GM19452 (cell line): ENCODE data around the gene ANXA2.
A peak's percentile ranks its signal among the peaks of the same experiment; 100 is the strongest.
"Not testable (repeated sequence)": the region's sequence is repeated elsewhere in the genome, so short reads cannot be mapped to it uniquely, and the experiment has no call there.

Source experiments
- ATAC-seq: cut with Tn5 transposase; IDR thresholded peaks from one replicate; pipeline ENCODE4 v1.9.1; 2021; ENCODE audit not compliant: unreplicated experiment

ANXA2 gene

GRCh38 chr15:60411774-60412425 is 14.1 kb upstream of the ANXA2 start:
- no peak for ATAC-seq

GRCh38 chr15:60410350-60410749 is 12.6 kb upstream of the ANXA2 start:
- not testable (repeated sequence) for ATAC-seq

- ATAC-seq = peak; percentile 75
Observed at GRCh38 chr15:60408463-60408981, 10.7 kb upstream of the ANXA2 start.

- no peak for ATAC-seq
Observed at GRCh38 chr15:60407415-60407805, 9.6 kb upstream of the ANXA2 start.

- no peak for ATAC-seq
Observed at GRCh38 chr15:60406513-60407414, 9.0 kb upstream of the ANXA2 start.

- no peak for ATAC-seq
Observed at GRCh38 chr15:60405399-60405798, 7.6 kb upstream of the ANXA2 start.

- ATAC-seq = not testable (repeated sequence)
Observed at GRCh38 chr15:60404351-60404750, 6.6 kb upstream of the ANXA2 start.

- no peak for ATAC-seq
Observed at GRCh38 chr15:60400944-60401343, 3.2 kb upstream of the ANXA2 start.

- ATAC-seq = no peak
Observed at GRCh38 chr15:60399931-60400330, 2.1 kb upstream of the ANXA2 start.

- no peak for ATAC-seq
Observed at GRCh38 chr15:60399246-60399915, 1.6 kb upstream of the ANXA2 start.

GRCh38 chr15:60396958-60397771 is 621 bp downstream of the ANXA2 start:
- ATAC-seq = peak; percentile 71

GRCh38 chr15:60396560-60396957 is 1.2 kb downstream of the ANXA2 start:
- ATAC-seq = no peak

- ATAC-seq = no peak
Observed at GRCh38 chr15:60396100-60396499, 1.7 kb downstream of the ANXA2 start.

GRCh38 chr15:60395276-60396011 is 2.3 kb downstream of the ANXA2 start:
- ATAC-seq = no peak

- ATAC-seq = no peak
Observed at GRCh38 chr15:60394689-60395097, 3.1 kb downstream of the ANXA2 start.

- no peak for ATAC-seq
Observed at GRCh38 chr15:60392986-60393790, 4.6 kb downstream of the ANXA2 start.

GRCh38 chr15:60392601-60392985 is 5.2 kb downstream of the ANXA2 start:
- ATAC-seq = no peak

- ATAC-seq = no peak
Observed at GRCh38 chr15:60391722-60392315, 6.0 kb downstream of the ANXA2 start.
